AG04450 (cell line): ENCODE results near the gene SWT1. TPM values are rescaled to one million over a fixed set of nuclear protein-coding genes. Genes with fewer than 3 reads are reported as not detected.

Source experiments
- CTCF ChIA-PET: fragments of 300-600, 350-600 bp; formaldehyde crosslinking; extraction: SDS; loops from one replicate; lab custom pipeline; 2022; ENCODE audit warnings: antibody characterized with exemption, inconsistent platforms; lab: Charles Lee
- POLR2A ChIA-PET: fragments of 350-600 bp; formaldehyde crosslinking; extraction: SDS; loops from one replicate; lab custom pipeline; 2021; ENCODE audit warnings: antibody characterized with exemption, inconsistent platforms; lab: Yijun Ruan, JAX
- DNase-seq: peaks from one replicate; pipeline ENCODE4 v3.0.0-alpha.2; 2011; ENCODE audit warnings: low read depth, low spot score
- H3K27ac ChIP-seq: one replicate; pipeline ENCODE4 v1.5.1; 2012; ENCODE audit warnings: low read depth, low read length, control low read depth
- H3K27me3 ChIP-seq: one replicate; pipeline ENCODE4 v1.6.0; 2012; ENCODE audit warnings: low read length; ENCODE audit not compliant: control insufficient read depth, insufficient read depth
- H3K4me3 ChIP-seq: 2 replicates; pipeline ENCODE4 v1.5.1; 2011; ENCODE audit warnings: mild to moderate bottlenecking, low read depth, low read length, control low read depth
- H3K9me3 ChIP-seq: 2 replicates; pipeline ENCODE4 v1.5.1; 2012; ENCODE audit warnings: low read length; ENCODE audit not compliant: control insufficient read depth, insufficient read depth
- CTCF ChIP-seq: IDR thresholded peaks from 2 replicates; pipeline ENCODE4 v1.5.1; 2011; ENCODE audit warnings: low read depth, low read length, control low read depth, inconsistent platforms
- polyA plus RNA-seq: library from polyadenylated mRNA; depleted of rRNA; stranded (reverse); fragments of >200 nt; gene quantifications from 2 replicates; pipeline ENCODE4 v1.2.3, GENCODE V29; 2011

SWT1 gene
- polyA plus RNA-seq, 1 experiment = 3.6 TPM

GRCh38 chr1:185308126-185308525 lies 151.2 kb downstream of the SWT1 start:
- Histone ChIP-seq H3K4me3 (no peak overlapping the region), H3K9me3 (no peaks in the 10 kb centered on the region), H3K27ac (no peak overlapping the region), H3K27me3 (no peaks in the 10 kb centered on the region)
- TF ChIP-seq CTCF = no peak
- DNase-seq = no peak
- CTCF ChIA-PET = interaction anchor here (1.8 kb wide), 1 partner anchor 362 kb away, joined by 7 read pairs; no protein-coding TSS in a partner anchor
- POLR2A ChIA-PET = no interaction called here

GRCh38 chr1:185309566-185309965 lies 152.6 kb downstream of the SWT1 start:
- ChIA-PET POLR2A (no interaction called here), CTCF (interaction anchor here (1.8 kb wide), 1 partner anchor 360 kb away, joined by 7 read pairs; no protein-coding TSS in a partner anchor)
- no peak for DNase-seq
- H3K9me3 ChIP-seq = no peaks in the 10 kb centered on the region
- no peak for TF ChIP-seq CTCF
- H3K4me3 ChIP-seq = no peak overlapping the region
- H3K27me3 ChIP-seq = no peaks in the 10 kb centered on the region
- H3K27ac ChIP-seq = no peak overlapping the region

- no peak for TF ChIP-seq CTCF
- Histone ChIP-seq H3K27ac (no peak overlapping the region), H3K4me3 (no peak overlapping the region), H3K27me3 (no peaks in the 10 kb centered on the region), H3K9me3 (peaks cover 3% of the 10 kb centered on the region; the same call in 1 of the 2 replicates)
- CTCF ChIA-PET = interaction anchor here (1.4 kb wide), 1 partner anchor 358 kb away, joined by 4 read pairs; no protein-coding TSS in a partner anchor
- POLR2A ChIA-PET = no interaction called here
- DNase-seq = peak; percentile 38
Observed at GRCh38 chr1:185311589-185312225, 154.7 kb downstream of the SWT1 start.

GRCh38 chr1:185312361-185313138 lies 155.6 kb downstream of the SWT1 start:
- CTCF ChIA-PET = interaction anchor here (0.9 to 2.5 kb wide), 2 partner anchors 283 to 1062 kb away, joined by 4 to 7 read pairs; partner anchors contain the start of gene TPR

More at GRCh38 chr1:185312361-185313138, 155.6 kb downstream of the SWT1 start:
- TF ChIP-seq CTCF = no peak
- no peaks in the 10 kb centered on the region for H3K27me3 ChIP-seq
- POLR2A ChIA-PET = no interaction called here
- H3K4me3 ChIP-seq = no peak overlapping the region
- H3K9me3 ChIP-seq = peaks cover 3% of the 10 kb centered on the region; the same call in 1 of the 2 replicates
- DNase-seq = no peak
- no peak overlapping the region for H3K27ac ChIP-seq
